ENCODE data around the gene POLA2. TPM values are rescaled to one million over a fixed set of nuclear protein-coding genes. Genes with fewer than 3 reads are reported as not detected.
"Not testable (repeated sequence)": the region's sequence is repeated elsewhere in the genome, so short reads cannot be mapped to it uniquely, and the experiment has no call there.

POLA2 gene
- total RNA-seq, 4 donors from 2014 or later = 7.7 to 18.5 (median 13.2) TPM

DNA sequence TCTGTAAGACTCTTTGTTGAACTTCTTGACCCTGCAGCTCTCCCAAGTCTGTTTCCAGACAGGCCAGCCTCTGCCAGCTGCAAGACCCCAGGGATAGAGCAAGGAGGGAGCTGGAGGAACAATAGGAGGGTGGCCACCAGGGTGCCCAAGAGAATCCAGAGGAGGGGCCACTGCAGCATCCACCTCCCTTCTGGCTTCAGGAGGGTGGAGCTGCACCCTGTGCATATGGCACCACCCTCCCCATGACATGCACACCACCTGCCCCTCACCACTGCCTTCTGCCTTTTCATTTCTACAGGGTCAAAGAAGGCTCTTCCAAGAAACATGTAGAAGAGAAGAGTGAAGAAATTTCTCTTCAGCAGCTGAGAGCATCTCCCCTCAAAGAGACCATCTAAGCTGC is 20.1 kb upstream of the POLA2 start:
- H3K27ac ChIP-seq = no peak overlapping the region
- no peaks in the 10 kb centered on the region for H3K36me3 ChIP-seq
- no peak overlapping the region for H3K4me3 ChIP-seq
- no peak for ATAC-seq
- no peaks in the 10 kb centered on the region for H3K27me3 ChIP-seq
- H3K4me1 ChIP-seq = no peaks in the 10 kb centered on the region
- H3K9me3 ChIP-seq = no peaks in the 10 kb centered on the region
- no peak for TF ChIP-seq POLR2A (IDR thresholded peaks at IDR 0.05)
- no peak for TF ChIP-seq EP300 (IDR thresholded peaks at IDR 0.05)
- TF ChIP-seq, protein P1, sequence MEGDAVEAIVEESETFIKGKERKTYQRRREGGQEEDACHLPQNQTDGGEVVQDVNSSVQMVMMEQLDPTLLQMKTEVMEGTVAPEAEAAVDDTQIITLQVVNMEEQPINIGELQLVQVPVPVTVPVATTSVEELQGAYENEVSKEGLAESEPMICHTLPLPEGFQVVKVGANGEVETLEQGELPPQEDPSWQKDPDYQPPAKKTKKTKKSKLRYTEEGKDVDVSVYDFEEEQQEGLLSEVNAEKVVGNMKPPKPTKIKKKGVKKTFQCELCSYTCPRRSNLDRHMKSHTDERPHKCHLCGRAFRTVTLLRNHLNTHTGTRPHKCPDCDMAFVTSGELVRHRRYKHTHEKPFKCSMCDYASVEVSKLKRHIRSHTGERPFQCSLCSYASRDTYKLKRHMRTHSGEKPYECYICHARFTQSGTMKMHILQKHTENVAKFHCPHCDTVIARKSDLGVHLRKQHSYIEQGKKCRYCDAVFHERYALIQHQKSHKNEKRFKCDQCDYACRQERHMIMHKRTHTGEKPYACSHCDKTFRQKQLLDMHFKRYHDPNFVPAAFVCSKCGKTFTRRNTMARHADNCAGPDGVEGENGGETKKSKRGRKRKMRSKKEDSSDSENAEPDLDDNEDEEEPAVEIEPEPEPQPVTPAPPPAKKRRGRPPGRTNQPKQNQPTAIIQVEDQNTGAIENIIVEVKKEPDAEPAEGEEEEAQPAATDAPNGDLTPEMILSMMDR (IDR thresholded peaks at IDR 0.05) = no peak
- no peak for TF ChIP-seq POLR2AphosphoS5 (IDR thresholded peaks at IDR 0.05)

DNA sequence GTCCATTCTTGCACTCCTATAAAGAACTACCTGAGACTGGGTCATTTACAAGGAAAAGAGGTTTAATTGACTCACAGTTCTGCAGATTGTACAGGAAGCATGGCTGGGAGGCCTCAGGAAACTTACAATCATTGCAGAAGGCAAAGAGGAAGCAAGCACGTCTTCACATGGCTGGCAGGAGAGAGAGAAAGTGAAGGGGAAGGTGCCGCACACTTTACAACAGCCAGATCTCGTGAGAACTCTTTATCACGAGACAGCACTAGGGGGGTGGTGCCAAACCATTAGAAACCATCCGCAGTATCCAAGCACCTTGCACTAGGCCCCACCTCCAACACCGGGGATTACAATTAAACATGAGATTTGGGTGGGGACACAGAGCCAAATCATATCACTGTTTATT is 19.4 kb upstream of the POLA2 start:
- TF ChIP-seq POLR2A (IDR thresholded peaks at IDR 0.05) = no peak
- TF ChIP-seq, protein P1 (IDR thresholded peaks at IDR 0.05) = no peak
- TF ChIP-seq EP300 (IDR thresholded peaks at IDR 0.05) = no peak
- TF ChIP-seq POLR2AphosphoS5 (IDR thresholded peaks at IDR 0.05) = no peak
- no peak for ATAC-seq
- H3K9me3 ChIP-seq = no peaks in the 10 kb centered on the region
- H3K27me3 ChIP-seq = no peaks in the 10 kb centered on the region
- no peaks in the 10 kb centered on the region for H3K4me1 ChIP-seq
- no peak overlapping the region for H3K27ac ChIP-seq
- no peaks in the 10 kb centered on the region for H3K36me3 ChIP-seq
- WGBS, 2 donors (ENCODE audit: low coverage in 1 of 2) = 76 to 79% methylated on average over 4 of the region's 6 CpGs
- H3K4me3 ChIP-seq = no peak overlapping the region

GRCh38 chr11:65243797-65244196 is 18.0 kb upstream of the POLA2 start:
- no peak for ATAC-seq
- H3K27ac ChIP-seq = no peak overlapping the region
- H3K4me3 ChIP-seq = no peak overlapping the region
- no peaks in the 10 kb centered on the region for H3K9me3 ChIP-seq
- 46% methylated on average over 4 of the region's 4 CpGs; no CpG with 5 or more reads in 1 of the 2 donors for WGBS, 2 donors (ENCODE audit: low coverage in 1 of 2)
- no peaks in the 10 kb centered on the region for H3K36me3 ChIP-seq
- no peaks in the 10 kb centered on the region for H3K27me3 ChIP-seq
- H3K4me1 ChIP-seq = no peaks in the 10 kb centered on the region
- TF ChIP-seq POLR2AphosphoS5 (IDR thresholded peaks at IDR 0.05) = no peak
- no peak for TF ChIP-seq POLR2A (IDR thresholded peaks at IDR 0.05)
- TF ChIP-seq EP300 (IDR thresholded peaks at IDR 0.05) = no peak

DNA sequence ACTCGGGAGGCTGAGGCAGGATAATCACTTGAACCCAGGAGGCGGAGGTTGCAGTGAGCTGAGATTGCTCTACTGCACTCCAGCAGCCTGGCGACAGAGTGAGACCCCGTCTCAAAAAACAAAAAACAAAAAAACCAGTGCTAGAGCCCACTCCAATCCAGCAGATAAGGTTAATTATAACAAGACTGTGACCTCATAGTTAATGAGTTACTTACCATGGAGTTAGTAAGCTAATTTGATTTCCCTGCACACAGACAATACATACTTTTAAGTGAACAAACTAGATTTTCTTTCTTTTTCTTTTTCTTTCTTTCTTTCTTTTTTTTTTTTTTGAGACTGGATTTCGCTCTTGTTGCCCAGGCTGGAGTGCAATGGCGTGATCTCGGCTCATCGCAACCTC is 16.7 kb upstream of the POLA2 start:
- not testable (repeated sequence) for H3K36me3 ChIP-seq, H3K27ac ChIP-seq, H3K9me3 ChIP-seq, ATAC-seq, H3K4me3 ChIP-seq, H3K4me1 ChIP-seq, H3K27me3 ChIP-seq
- 91 to 93% methylated on average over 4 of the region's 8 CpGs for WGBS, 2 donors (ENCODE audit: low coverage in 1 of 2)

DNA sequence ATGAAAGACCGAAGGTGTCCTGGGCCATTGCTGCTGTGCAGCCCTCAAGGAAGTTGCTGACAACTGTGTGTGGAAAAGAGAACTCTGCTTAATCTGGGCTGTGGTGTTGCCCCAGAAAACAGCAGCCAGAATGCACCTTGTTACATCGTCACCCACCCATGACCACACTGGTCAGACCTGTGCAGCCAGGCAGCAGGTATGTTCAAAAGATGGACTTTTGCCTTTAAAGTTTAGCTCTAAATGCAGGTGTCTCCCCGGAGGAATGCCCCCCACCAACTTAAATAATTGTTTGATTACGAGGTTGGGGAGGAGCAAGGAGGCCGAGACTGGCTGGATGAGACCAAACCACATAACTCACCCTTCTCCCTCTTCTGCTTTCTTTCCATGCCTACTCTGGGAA is 15.3 kb upstream of the POLA2 start:
- Histone ChIP-seq H3K27ac (no peak overlapping the region), H3K9me3 (no peaks in the 10 kb centered on the region), H3K4me1 (no peaks in the 10 kb centered on the region), H3K36me3 (no peaks in the 10 kb centered on the region), H3K4me3 (no peak overlapping the region), H3K27me3 (no peaks in the 10 kb centered on the region)
- no peak for ATAC-seq
- WGBS, 2 donors (ENCODE audit: low coverage in 1 of 2) = 41 to 83% methylated on average over 1 to 3 of the region's 5 CpGs
- TF ChIP-seq POLR2AphosphoS5 (IDR thresholded peaks at IDR 0.05) = no peak
- TF ChIP-seq, protein P1 (IDR thresholded peaks at IDR 0.05) = no peak
- no peak for TF ChIP-seq EP300 (IDR thresholded peaks at IDR 0.05)
- TF ChIP-seq POLR2A (IDR thresholded peaks at IDR 0.05) = no peak

DNA sequence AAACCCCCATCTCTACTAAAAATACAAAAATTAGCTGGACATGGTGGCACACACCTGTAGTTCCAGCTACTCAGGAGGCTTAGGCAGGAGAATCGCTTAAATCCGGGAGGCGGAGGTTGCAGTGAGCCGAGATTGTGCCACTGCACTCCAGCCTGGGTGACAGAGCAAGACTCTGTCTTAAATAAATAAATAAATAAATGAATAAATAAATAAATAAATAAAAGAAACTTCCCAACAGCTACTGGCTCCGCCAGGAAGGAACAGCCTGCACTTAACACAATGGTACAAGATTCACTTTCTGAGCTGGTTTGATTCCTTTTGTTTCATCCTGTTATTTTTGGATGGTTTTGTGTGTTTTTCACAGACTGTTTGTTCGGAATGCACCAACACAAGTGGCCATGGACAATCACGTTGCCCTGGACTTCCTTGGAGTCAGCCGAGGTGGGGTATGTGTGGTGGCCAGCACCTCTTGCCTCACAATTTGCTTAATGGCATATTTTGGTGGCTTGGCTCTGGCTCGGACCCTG is 13.5 kb upstream of the POLA2 start:
- H3K36me3 ChIP-seq, H3K27ac ChIP-seq, H3K27me3 ChIP-seq, H3K4me1 ChIP-seq, ATAC-seq, H3K4me3 ChIP-seq, H3K9me3 ChIP-seq: not testable (repeated sequence)
- 79 to 100% methylated on average over 5 to 7 of the region's 9 CpGs for WGBS, 2 donors (ENCODE audit: low coverage in 1 of 2)
